ENCODE data around the gene UMODL1. TPM values are rescaled to one million over a fixed set of nuclear protein-coding genes. Genes with fewer than 3 reads are reported as not detected.

The UMODL1 gene
- total and polyA plus RNA-seq, 8 donors = 0.02 to 0.06 TPM; not detected in 6

GRCh38 chr21:42025376-42026081 is 45.6 kb upstream of the UMODL1 start:
- DNase-seq = no peak
- H3K27me3 ChIP-seq = no peaks in the 10 kb centered on the region
- ATAC-seq = no peak
- no peaks in the 10 kb centered on the region for H3K4me1 ChIP-seq
- intact Hi-C loops (cut with DNase I) = loop anchor here in 1 of 3 donors (10.0 kb wide), 1 partner anchor 89 kb away; no protein-coding TSS in a partner anchor
- H3K9me3 ChIP-seq = no peaks in the 10 kb centered on the region
- no peak overlapping the region for H3K4me3 ChIP-seq
- no peak overlapping the region for H3K27ac ChIP-seq
- TF ChIP-seq CTCF (IDR thresholded peaks at IDR 0.05) = no peak
- FAIRE-seq = no peak
- no peaks in the 10 kb centered on the region for H3K36me3 ChIP-seq
- 68 to 72% methylated on average over 12 of the region's 12 CpGs for WGBS, 2 donors

- no peak overlapping the region for H3K27ac ChIP-seq
- TF ChIP-seq CTCF (IDR thresholded peaks at IDR 0.05) = no peak
- no peaks in the 10 kb centered on the region for H3K9me3 ChIP-seq
- no peaks in the 10 kb centered on the region for H3K4me1 ChIP-seq
- H3K27me3 ChIP-seq = no peaks in the 10 kb centered on the region
- H3K4me3 ChIP-seq = no peak overlapping the region
- intact Hi-C loops (cut with DNase I) = loop anchor here in 1 of 3 donors (10.0 kb wide), 1 partner anchor 89 kb away; no protein-coding TSS in a partner anchor
- DNase-seq (no peak), FAIRE-seq (no peak), ATAC-seq (no peak)
- H3K36me3 ChIP-seq = no peaks in the 10 kb centered on the region
- 66 to 70% methylated on average over 9 of the region's 9 CpGs for WGBS, 2 donors
Observed at GRCh38 chr21:42026082-42026435, 45.1 kb upstream of the UMODL1 start.

GRCh38 chr21:42027085-42027821 is 43.9 kb upstream of the UMODL1 start:
- FAIRE-seq (no peak), DNase-seq (no peak), ATAC-seq (no peak)
- H3K27me3 ChIP-seq = no peaks in the 10 kb centered on the region
- H3K4me1 ChIP-seq = no peaks in the 10 kb centered on the region
- intact Hi-C loops (cut with DNase I) = loop anchor here in 1 of 3 donors (10.0 kb wide), 1 partner anchor 88 kb away; no protein-coding TSS in a partner anchor
- no peak overlapping the region for H3K4me3 ChIP-seq
- no peaks in the 10 kb centered on the region for H3K36me3 ChIP-seq
- 83 to 85% methylated on average over 6 of the region's 6 CpGs for WGBS, 2 donors
- TF ChIP-seq CTCF (IDR thresholded peaks at IDR 0.05) = no peak
- H3K27ac ChIP-seq = no peak overlapping the region
- no peaks in the 10 kb centered on the region for H3K9me3 ChIP-seq

- no peak overlapping the region for H3K4me3 ChIP-seq
- no peak overlapping the region for H3K27ac ChIP-seq
- FAIRE-seq (no peak), DNase-seq (no peak), ATAC-seq (no peak)
- no peaks in the 10 kb centered on the region for H3K4me1 ChIP-seq
- 86 to 91% methylated on average over 26 of the region's 26 CpGs for WGBS, 2 donors
- H3K36me3 ChIP-seq = no peaks in the 10 kb centered on the region
- no peaks in the 10 kb centered on the region for H3K9me3 ChIP-seq
- no peaks in the 10 kb centered on the region for H3K27me3 ChIP-seq
- no peak for TF ChIP-seq CTCF (IDR thresholded peaks at IDR 0.05)
- intact Hi-C loops (cut with DNase I) = loop anchor here in 1 of 3 donors (10.0 kb wide), 1 partner anchor 87 kb away; no protein-coding TSS in a partner anchor
Observed at GRCh38 chr21:42027822-42028765, 43.0 kb upstream of the UMODL1 start.

Data from pancreas (tissue), 10 donors.